ENCODE results near the gene ALDH3B1. TPM values are rescaled to one million over a fixed set of nuclear protein-coding genes. Genes with fewer than 3 reads are reported as not detected.

Gene ALDH3B1
- total RNA-seq, 1 experiment from 2014 or later: not detected

GRCh38 chr11:68053981-68054812 lies 44.1 kb downstream of the ALDH3B1 start:
- Histone ChIP-seq H3K4me2 (ENCODE audit: insufficient read depth, insufficient read length, low read length) (no peak overlapping the region), H3K23ac (ENCODE audit: insufficient read length, low read depth, low read length) (no peak overlapping the region), H3K79me1 (ENCODE audit: insufficient read depth, low read depth, low read length, poor library complexity, severe bottlenecking) (no peaks in the 10 kb centered on the region), H3K14ac (ENCODE audit: insufficient read depth, low read length) (no peak overlapping the region), H2BK20ac (ENCODE audit: low read depth, low read length, poor library complexity, severe bottlenecking) (no peak overlapping the region), H2BK15ac (ENCODE audit: low read depth, low read length) (no peak overlapping the region), H3K27ac (ENCODE audit: insufficient read length, low read depth, low read length) (no peak overlapping the region), H4K8ac (replicated peaks; ENCODE audit: insufficient read length, low read depth, low read length) (no peak overlapping the region), H2BK12ac (ENCODE audit: insufficient read length, low read depth, low read length) (no peak overlapping the region), H3T11ph (ENCODE audit: low read length) (no peak overlapping the region), H4K5ac (ENCODE audit: insufficient read length, low read depth, low read length) (no peak overlapping the region), H3K9me3 (ENCODE audit: control insufficient read depth, low read depth, low read length) (no peaks in the 10 kb centered on the region), H2BK120ac (ENCODE audit: low read depth, low read length, poor library complexity, severe bottlenecking) (no peak overlapping the region), H3K18ac (ENCODE audit: insufficient read length, low read depth, low read length) (no peak overlapping the region), H2AFZ (ENCODE audit: low read length) (no peak overlapping the region), H2AK5ac (ENCODE audit: insufficient read length, low read length) (no peak overlapping the region), H4K20me1 (ENCODE audit: control insufficient read depth, insufficient read depth, insufficient read length) (peaks cover 2% of the 10 kb centered on the region), H3K27me3 (ENCODE audit: insufficient read depth, low read length) (no peaks in the 10 kb centered on the region), H3K79me2 (ENCODE audit: insufficient read depth, low read length) (no peaks in the 10 kb centered on the region), H3K23me2 (ENCODE audit: insufficient read length, low read depth, low read length, poor library complexity, severe bottlenecking) (no peaks in the 10 kb centered on the region), H3K9ac (ENCODE audit: extremely low read depth, insufficient read length, low read length) (no peak overlapping the region), H3K4me1 (ENCODE audit: insufficient read depth, low read length) (no peaks in the 10 kb centered on the region), H3K4ac (ENCODE audit: low read depth, low read length) (no peak overlapping the region), H4K91ac (ENCODE audit: insufficient read length, low read depth, low read length) (no peak overlapping the region), H3K56ac (ENCODE audit: insufficient read length, low read depth, low read length) (no peak overlapping the region), H2BK5ac (ENCODE audit: insufficient read length, low read length) (no peak overlapping the region)
- Mint-ChIP-seq H3K4me1 (peaks cover 6 to 11% of the 10 kb centered on the region in 2 experiments), H3K4me3 (no peak overlapping the region), H3K9me3 (no peaks in the 10 kb centered on the region), H3K27me3 (ENCODE audit: low read depth) (no peaks in the 10 kb centered on the region; the same call in 1 of the 2 replicates), H3K27ac (peak overlapping the region; percentile 8 to 52 (median 23); a peak in 6 of 7 replicates), H3K36me3 (ENCODE audit: insufficient read depth in 1 of 3, low read depth in 3 of 3) (peaks cover 9 to 48% (median 21%) of the 10 kb centered on the region in 3 experiments)
- TF ChIP-seq, protein P1, sequence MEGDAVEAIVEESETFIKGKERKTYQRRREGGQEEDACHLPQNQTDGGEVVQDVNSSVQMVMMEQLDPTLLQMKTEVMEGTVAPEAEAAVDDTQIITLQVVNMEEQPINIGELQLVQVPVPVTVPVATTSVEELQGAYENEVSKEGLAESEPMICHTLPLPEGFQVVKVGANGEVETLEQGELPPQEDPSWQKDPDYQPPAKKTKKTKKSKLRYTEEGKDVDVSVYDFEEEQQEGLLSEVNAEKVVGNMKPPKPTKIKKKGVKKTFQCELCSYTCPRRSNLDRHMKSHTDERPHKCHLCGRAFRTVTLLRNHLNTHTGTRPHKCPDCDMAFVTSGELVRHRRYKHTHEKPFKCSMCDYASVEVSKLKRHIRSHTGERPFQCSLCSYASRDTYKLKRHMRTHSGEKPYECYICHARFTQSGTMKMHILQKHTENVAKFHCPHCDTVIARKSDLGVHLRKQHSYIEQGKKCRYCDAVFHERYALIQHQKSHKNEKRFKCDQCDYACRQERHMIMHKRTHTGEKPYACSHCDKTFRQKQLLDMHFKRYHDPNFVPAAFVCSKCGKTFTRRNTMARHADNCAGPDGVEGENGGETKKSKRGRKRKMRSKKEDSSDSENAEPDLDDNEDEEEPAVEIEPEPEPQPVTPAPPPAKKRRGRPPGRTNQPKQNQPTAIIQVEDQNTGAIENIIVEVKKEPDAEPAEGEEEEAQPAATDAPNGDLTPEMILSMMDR (conservative IDR thresholded peaks at IDR 0.05): no peak
- no peak for DNase-seq
- no CpG with 5 or more reads among the region's 11 CpGs for WGBS (ENCODE audit: extremely low coverage, insufficient read length, low lambda C conversion rate)

All from H9 (cell line).